Caco-2 (cell line): ENCODE measurements around the gene IKZF4. TPM values are rescaled to one million over a fixed set of nuclear protein-coding genes. Genes with fewer than 3 reads are reported as not detected.
"Not testable (repeated sequence)": the region's sequence is repeated elsewhere in the genome, so short reads cannot be mapped to it uniquely, and the experiment has no call there.

Experiments
- BruUV-seq: library from RNA; stranded (reverse); fragments of 400-500 nt; replicated peaks from 2 replicates; lab custom pipeline; 2021; lab: Mats Ljungman, UMichigan
- CTCF ChIA-PET: fragments of 300-600 bp; sonication (Branson Sonifier 250); formaldehyde crosslinking; loops from one replicate; lab custom pipeline; 2022; ENCODE audit warnings: antibody characterized with exemption; lab: Charles Lee
- POLR2A ChIA-PET: fragments of 300-600 bp; sonication (Branson Sonifier 250); formaldehyde crosslinking; loops from one replicate; lab custom pipeline; 2022; ENCODE audit warnings: antibody characterized with exemption; lab: Charles Lee
- DNase-seq, 2 experiments: peaks; one replicate each; pipeline versions ENCODE4 v3.0.0 to v3.0.0-alpha.2; 2020 to 2022
- H3K27me3 ChIP-seq: replicated peaks from 2 replicates; pipeline ENCODE4 v1.6.0; 2011; ENCODE audit warnings: low read length; ENCODE audit not compliant: control insufficient read depth, insufficient read depth
- H3K36me3 ChIP-seq: 2 replicates; pipeline ENCODE4 v1.5.1; 2011; ENCODE audit warnings: low read length; ENCODE audit not compliant: control insufficient read depth, insufficient read depth
- H3K4me1 ChIP-seq: fragments of 250-450 bp; sonication (Bioruptor Pico); 2 replicates; pipeline ENCODE4 v1.5.1; 2020; ENCODE audit warnings: mild to moderate bottlenecking
- H3K4me3 ChIP-seq: 2 replicates; pipeline ENCODE4 v1.5.1; 2011; ENCODE audit warnings: low read depth, mild to moderate bottlenecking, control low read depth, low read length
- H3K9me3 ChIP-seq: fragments of 250-450 bp; sonication (Bioruptor Pico); 2 replicates; pipeline ENCODE4 v1.5.1; 2020; ENCODE audit warnings: mild to moderate bottlenecking, moderate library complexity
- H3K27ac Mint-ChIP-seq: one replicate; pipeline ENCODE4 v1.8.0; 2022; ENCODE audit warnings: mixed read lengths; ENCODE audit not compliant: unreplicated experiment
- H3K27me3 Mint-ChIP-seq: one replicate; pipeline ENCODE4 v1.8.0; 2022; ENCODE audit warnings: mixed read lengths; ENCODE audit not compliant: insufficient read depth, unreplicated experiment
- H3K36me3 Mint-ChIP-seq: one replicate; pipeline ENCODE4 v1.8.0; 2022; ENCODE audit warnings: mild to moderate bottlenecking, mixed read lengths; ENCODE audit not compliant: insufficient read depth, unreplicated experiment
- H3K4me1 Mint-ChIP-seq: one replicate; pipeline ENCODE4 v1.8.0; 2022; ENCODE audit warnings: low read depth, mixed read lengths; ENCODE audit not compliant: unreplicated experiment
- H3K4me3 Mint-ChIP-seq: one replicate; pipeline ENCODE4 v1.8.0; 2022; ENCODE audit warnings: mild to moderate bottlenecking, moderate library complexity, mixed read lengths; ENCODE audit not compliant: unreplicated experiment
- H3K9me3 Mint-ChIP-seq: one replicate; pipeline ENCODE4 v1.8.0; 2022; ENCODE audit warnings: mixed read lengths; ENCODE audit not compliant: unreplicated experiment
- CTCF ChIP-seq, 2 experiments: fragments of 200-600 bp in 1 of 2; IDR thresholded peaks; 1 replicate in 1 of 2; 2 replicates in 1 of 2; pipeline versions ENCODE4 v1.5.1 to v1.8.0; 2011 to 2022; ENCODE audit warnings: antibody characterized with exemption in 1 of 2, control low read depth in 1 of 2, inconsistent platforms in 1 of 2, low read depth in 1 of 2, low read length in 1 of 2, mild to moderate bottlenecking in 1 of 2, moderate library complexity in 1 of 2; ENCODE audit not compliant: insufficient read depth in 1 of 2, severe bottlenecking in 1 of 2, unreplicated experiment in 1 of 2
- intact Hi-C: fragments of 100-400 bp; cut with micrococcal nuclease; formaldehyde crosslinking; loops from one replicate; pipeline ENCODE4 v1.10.0; 2022; ENCODE audit not compliant: unreplicated experiment
- total RNA-seq: library from RNA; stranded (reverse); gene quantifications from 2 replicates; pipeline ENCODE4 v1.2.3, GENCODE V29; 2022

Gene IKZF4
- total RNA-seq, 1 experiment from 2014 or later = 15.7 TPM

GRCh38 chr12:56074396-56074795 is 53.6 kb downstream of the IKZF4 start:
- peaks cover 7% of the 10 kb centered on the region for H3K36me3 Mint-ChIP-seq
- no peak for TF ChIP-seq CTCF (IDR thresholded peaks at IDR 0.05; ENCODE audit: insufficient read depth in 1 of 2, low read depth in 1 of 2, low read length in 1 of 2, severe bottlenecking in 1 of 2, unreplicated experiment in 1 of 2)
- no peaks in the 10 kb centered on the region for H3K9me3 Mint-ChIP-seq
- H3K4me3 ChIP-seq = no peak overlapping the region
- no peaks in the 10 kb centered on the region for H3K9me3 ChIP-seq
- CTCF ChIA-PET = no interaction called here
- no peaks in the 10 kb centered on the region for H3K27me3 ChIP-seq
- intact Hi-C loops = no loop called here
- no peak for DNase-seq
- H3K36me3 ChIP-seq = no peaks in the 10 kb centered on the region
- H3K27ac Mint-ChIP-seq = no peak overlapping the region
- H3K4me3 Mint-ChIP-seq = no peak overlapping the region
- BruUV-seq = no TSS peak
- H3K27me3 Mint-ChIP-seq = no peaks in the 10 kb centered on the region
- no peaks in the 10 kb centered on the region for H3K4me1 Mint-ChIP-seq
- POLR2A ChIA-PET = no interaction called here
- peaks cover 7% of the 10 kb centered on the region for H3K4me1 ChIP-seq

GRCh38 chr12:56077966-56078365 is 57.1 kb downstream of the IKZF4 start:
- H3K27me3 ChIP-seq, H3K9me3 ChIP-seq, H3K27me3 Mint-ChIP-seq, DNase-seq, H3K36me3 ChIP-seq, H3K4me3 ChIP-seq, H3K27ac Mint-ChIP-seq, H3K4me1 Mint-ChIP-seq, intact Hi-C loops, H3K9me3 Mint-ChIP-seq, BruUV-seq: not testable (repeated sequence)
- CTCF ChIA-PET = interaction anchor here (0.6 kb wide), 1 partner anchor 8 kb away, joined by 3 read pairs; no protein-coding TSS in a partner anchor
- POLR2A ChIA-PET = interaction anchor here (0.6 to 0.7 kb wide), 2 partner anchors 50 to 1162 kb away, joined by 3 to 4 read pairs; partner anchors contain the start of gene ESYT1
- Mint-ChIP-seq H3K4me3 (peak overlapping the region; percentile 89), H3K36me3 (peaks cover 33% of the 10 kb centered on the region)
- peaks cover 24% of the 10 kb centered on the region for H3K4me1 ChIP-seq

GRCh38 chr12:56078427-56078826 is 57.6 kb downstream of the IKZF4 start:
- intact Hi-C loops = no loop called here
- H3K9me3 ChIP-seq = no peaks in the 10 kb centered on the region
- H3K4me3 ChIP-seq = peak overlapping the region; percentile 74; the same call in 1 of the 2 replicates
- no peak for TF ChIP-seq CTCF (IDR thresholded peaks at IDR 0.05; ENCODE audit: insufficient read depth in 1 of 2, low read depth in 1 of 2, low read length in 1 of 2, severe bottlenecking in 1 of 2, unreplicated experiment in 1 of 2)
- Mint-ChIP-seq H3K4me3 (peak overlapping the region; percentile 89), H3K27me3 (no peaks in the 10 kb centered on the region), H3K9me3 (no peaks in the 10 kb centered on the region), H3K27ac (peak overlapping the region; percentile 92), H3K36me3 (peaks cover 38% of the 10 kb centered on the region), H3K4me1 (peaks cover 7% of the 10 kb centered on the region)
- CTCF ChIA-PET = interaction anchor here (0.6 to 1.4 kb wide), 2 partner anchors 8 to 26 kb away, joined by 3 to 22 read pairs; partner anchors contain the start of gene PA2G4
- POLR2A ChIA-PET = interaction anchor here (0.6 to 4.1 kb wide), 3 partner anchors 25 to 1161 kb away, joined by 3 to 48 read pairs (median 4); partner anchors contain the start of genes ESYT1 and PA2G4
- no TSS peak for BruUV-seq
- peaks cover 24% of the 10 kb centered on the region for H3K4me1 ChIP-seq
- DNase-seq = no peak
- H3K27me3 ChIP-seq = no peaks in the 10 kb centered on the region
- 0 out of 2 replicates have a peak, but pooled peaks cover 1% of the 10 kb centered on the region for H3K36me3 ChIP-seq
